Sigmoid colon (tissue), 3 donors: ENCODE data around the gene PWP1.

ENCODE experiments used
- CTCF ChIP-seq, 4 experiments: fragments of 450-650 bp in 3 of 4; fragments of 200-600 bp in 1 of 4; IDR thresholded peaks; one replicate each; pipeline ENCODE4 v1.5.1; 2016 to 2019; ENCODE audit warnings: antibody characterized with exemption in 4 of 4, mild to moderate bottlenecking in 3 of 4, moderate library complexity in 2 of 4
- POLR2A ChIP-seq, 2 donors: fragments of 450-650 bp; IDR thresholded peaks; one replicate each; pipeline ENCODE4 v1.6.1; 2016; ENCODE audit warnings: antibody characterized with exemption in 2 of 2, mild to moderate bottlenecking in 2 of 2, moderate library complexity in 2 of 2

GRCh38 chr12:107662484-107662883 is 23.1 kb upstream of the PWP1 start:
- TF ChIP-seq CTCF (IDR thresholded peaks at IDR 0.05) (no peak), POLR2A (IDR thresholded peaks at IDR 0.05) (no peak)
